ENCODE results near the gene ZFAND2A.
"Not testable (repeated sequence)": the region's sequence is repeated elsewhere in the genome, so short reads cannot be mapped to it uniquely, and the experiment has no call there.

The ZFAND2A gene

GRCh38 chr7:1150400-1151002, 9.5 kb downstream of the ZFAND2A start:
- no peak for DNase-seq

- DNase-seq: no peak
These were observed 10.6 kb downstream of the ZFAND2A start for GRCh38 chr7:1149351-1149794.

GRCh38 chr7:1147873-1148272, 12.1 kb downstream of the ZFAND2A start:
- not testable (repeated sequence) for DNase-seq

- no peak for DNase-seq
These were observed 15.7 kb downstream of the ZFAND2A start for GRCh38 chr7:1144269-1144771.

DNA sequence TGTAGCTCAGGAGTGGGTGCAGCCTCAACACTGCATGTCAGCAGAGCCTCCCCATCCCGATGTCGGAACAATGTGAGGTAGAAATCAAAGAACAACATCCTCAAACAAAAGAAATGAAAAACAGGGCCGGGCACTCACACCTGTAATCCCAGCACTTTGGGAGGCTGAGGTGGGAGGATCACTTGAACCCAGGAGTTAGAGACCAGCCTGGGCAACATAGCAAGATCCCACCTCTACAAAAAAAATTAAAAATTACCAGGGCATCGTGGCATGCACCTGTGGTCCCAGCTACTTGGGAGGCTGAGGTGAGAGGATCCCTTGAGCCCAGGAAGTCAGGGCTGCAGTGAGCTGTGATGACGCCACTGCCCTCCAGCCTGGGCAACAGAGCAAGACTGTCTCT, 17.0 kb downstream of the ZFAND2A start:
- not testable (repeated sequence) for DNase-seq

GRCh38 chr7:1142051-1142635, 17.9 kb downstream of the ZFAND2A start:
- DNase-seq: no peak

DNA sequence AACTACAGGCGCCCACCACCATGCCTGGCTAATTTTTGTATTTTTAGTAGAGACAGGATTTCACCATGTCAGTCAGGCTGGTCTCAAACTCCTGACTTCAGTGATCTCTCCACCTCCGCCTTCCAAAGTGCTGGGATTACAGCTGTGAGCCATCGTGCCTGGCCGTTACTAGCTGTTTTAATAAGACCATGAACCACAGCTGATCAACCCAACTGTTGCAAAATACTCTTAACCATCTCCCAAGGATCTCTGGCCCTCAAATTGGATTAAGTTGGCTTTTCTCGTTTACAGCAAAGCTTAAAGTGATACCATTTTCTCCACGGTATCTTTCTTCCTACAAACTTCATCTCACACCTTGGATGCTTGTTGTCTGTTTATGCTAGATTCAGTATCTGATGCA, 18.3 kb downstream of the ZFAND2A start:
- DNase-seq: no peak

DNA sequence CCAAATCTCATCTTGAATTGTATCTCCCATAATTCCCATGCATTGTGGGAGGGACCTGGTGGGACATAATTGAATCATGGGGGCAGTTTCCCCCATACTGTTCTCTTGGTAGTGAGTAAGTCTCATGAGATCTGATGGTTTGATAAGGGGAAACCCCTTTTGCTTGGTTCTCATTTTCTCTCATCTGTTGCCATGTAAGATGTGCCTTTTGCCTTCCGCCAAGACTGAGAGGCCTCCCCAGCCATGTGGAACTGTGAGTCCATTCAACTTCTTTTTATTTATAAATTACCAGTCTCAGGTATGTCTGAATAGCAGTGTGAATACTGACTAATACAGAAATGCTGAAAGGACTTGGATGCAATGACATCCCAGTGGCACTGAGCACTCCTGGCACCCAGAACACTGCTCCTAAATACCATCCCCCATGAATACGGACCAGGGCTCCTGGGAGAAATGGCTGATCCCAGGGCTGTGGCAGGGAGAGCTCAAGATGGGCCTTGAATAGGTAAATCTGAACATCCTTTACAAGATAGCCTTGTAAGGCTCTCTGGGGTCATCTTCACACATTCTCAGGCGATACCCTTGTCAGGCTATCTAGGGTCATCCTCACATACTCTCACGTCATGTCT, 19.4 kb downstream of the ZFAND2A start:
- DNase-seq: no peak

- DNase-seq: peak; percentile 56
These were observed 22.4 kb downstream of the ZFAND2A start for GRCh38 chr7:1137517-1138167.

DNA sequence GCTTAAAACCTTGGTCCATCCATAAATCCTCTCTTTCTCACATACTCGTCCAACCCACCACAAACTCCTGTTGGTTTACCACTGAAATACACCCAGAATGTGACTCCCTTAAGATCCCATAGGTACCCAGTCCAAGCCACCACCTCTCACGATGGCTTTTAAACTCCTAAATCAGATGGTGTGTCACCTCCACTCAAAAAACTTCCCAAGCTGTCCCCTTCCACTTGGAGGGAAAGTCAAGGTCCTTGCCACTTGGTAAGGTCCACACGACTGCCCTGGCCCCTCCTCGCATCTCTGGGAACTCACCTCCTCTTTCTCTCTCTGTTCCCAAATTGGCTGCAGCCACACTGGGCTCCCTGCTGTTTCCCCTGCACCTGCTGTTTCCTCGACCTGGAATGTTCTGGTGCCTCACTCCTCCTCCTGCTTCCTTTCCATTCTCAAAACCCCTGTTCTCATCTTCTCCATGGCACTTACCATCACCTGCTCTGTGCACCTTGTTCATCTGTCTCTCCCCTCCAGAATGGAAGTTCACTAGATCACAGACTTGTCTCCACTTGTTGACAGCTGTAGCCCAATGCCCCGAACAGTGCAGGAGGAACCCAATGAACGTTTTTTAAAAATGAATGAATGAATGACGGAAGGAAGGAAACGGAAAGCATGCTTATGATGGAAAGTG, 23.0 kb downstream of the ZFAND2A start:
- DNase-seq: no peak

DNA sequence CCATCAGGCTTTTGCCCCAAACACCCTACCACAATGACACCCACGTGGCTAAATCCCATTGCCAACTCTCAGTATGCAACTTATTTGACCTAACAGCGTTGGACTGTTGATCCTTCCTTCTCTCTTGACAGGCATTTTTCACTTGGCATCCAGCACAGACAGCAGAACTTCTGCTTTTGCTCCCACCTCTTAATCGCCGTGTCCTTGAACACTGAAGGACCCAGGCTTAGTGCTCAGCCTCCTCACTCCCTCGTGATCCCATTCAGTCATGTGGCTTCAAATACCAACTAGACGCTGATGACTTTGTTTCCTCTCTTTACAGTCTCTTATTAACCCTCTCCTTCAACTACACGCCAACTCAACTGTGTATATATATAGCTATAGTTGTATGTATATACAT, 25.0 kb downstream of the ZFAND2A start:
- DNase-seq: no peak

DNA sequence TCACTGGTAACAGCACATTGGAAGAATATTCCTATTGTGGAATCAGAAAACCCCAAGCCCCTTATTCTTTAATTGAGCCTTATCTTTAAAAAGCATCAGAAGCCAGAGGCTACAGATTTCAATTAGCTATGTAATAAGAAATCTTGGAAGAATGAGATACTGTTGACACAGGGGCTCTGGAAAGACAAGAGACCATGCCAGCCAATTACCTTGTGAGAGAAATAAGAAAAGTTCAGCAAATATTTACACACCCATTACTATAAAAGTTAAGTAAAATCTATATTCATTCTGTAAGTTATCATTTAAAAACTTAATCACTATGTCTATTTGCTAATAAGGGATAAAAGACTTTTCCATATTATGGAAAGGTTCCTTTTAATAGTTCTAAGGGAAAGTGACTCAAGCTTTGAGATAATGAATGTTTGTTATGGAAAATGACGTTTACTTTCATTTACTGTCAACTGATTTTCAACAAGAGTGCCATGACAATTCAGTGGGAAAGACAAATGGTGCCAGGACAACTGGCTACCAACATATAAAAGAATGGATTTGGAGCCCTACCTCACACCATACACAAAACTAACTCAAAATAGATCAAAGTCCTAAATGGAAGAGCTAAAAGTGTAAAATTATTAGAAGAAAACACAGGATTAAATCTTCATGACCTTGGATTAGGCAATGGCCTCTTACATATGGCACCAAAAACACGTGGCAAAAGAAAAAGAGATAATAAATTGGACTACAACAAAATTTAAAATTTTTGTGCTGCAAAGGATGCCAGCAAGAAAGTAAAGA, 28.3 kb downstream of the ZFAND2A start:
- no peak for DNase-seq

DNA sequence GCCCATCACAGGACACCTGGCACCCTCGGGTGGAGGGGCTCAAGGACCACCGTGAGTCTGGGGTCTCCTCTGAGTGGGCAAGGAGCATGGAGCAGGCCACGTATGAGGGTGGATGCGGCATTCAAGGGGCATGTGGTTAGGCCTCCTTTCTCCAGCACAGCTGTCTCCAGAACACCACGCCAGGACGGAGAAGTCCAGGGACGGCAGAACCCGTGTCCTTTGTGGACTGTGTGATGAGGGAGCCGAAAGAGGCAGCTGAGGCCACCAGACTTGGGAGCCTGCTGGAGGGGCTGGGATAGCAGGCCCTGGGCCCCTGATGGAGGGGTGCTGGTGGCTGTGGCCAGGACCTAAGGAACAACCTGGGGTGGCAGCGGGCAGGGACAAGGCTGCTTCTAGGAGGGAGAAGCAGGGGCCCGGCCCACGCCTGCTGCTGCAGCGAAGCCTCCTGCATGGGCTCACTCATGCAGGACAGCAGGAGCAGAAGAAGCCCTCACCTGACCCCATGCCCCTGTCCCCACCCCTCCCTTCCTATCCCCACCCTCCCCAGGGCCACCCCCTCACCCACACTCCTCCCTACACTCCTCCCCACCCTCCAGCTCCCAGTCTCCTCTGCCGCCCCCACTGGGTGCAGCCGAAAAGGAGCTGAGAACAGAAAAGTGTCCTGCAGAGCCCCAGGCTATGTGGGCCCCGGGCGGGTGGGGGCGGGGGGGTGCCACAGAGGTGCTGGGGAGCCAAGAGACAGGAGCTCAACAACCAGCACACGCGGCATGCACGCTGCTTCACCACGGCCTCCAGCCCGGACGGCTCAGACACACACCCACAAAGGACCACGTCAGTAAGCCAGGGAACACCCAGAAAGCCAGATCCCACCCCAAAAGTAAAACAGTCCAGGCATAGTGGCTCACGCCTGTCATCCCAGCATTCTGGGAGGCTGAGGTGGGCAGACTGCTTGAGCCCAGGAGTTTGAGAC, 29.7 kb downstream of the ZFAND2A start:
- DNase-seq: no peak

- no peak for DNase-seq
These were observed 30.6 kb downstream of the ZFAND2A start for GRCh38 chr7:1129431-1129830.

GRCh38 chr7:1127001-1127400, 33.0 kb downstream of the ZFAND2A start:
- DNase-seq: no peak

GRCh38 chr7:1125603-1125969, 34.4 kb downstream of the ZFAND2A start:
- DNase-seq: no peak

GRCh38 chr7:1124816-1125602, 35.0 kb downstream of the ZFAND2A start:
- DNase-seq: no peak

GRCh38 chr7:1124164-1124563, 35.8 kb downstream of the ZFAND2A start:
- no peak for DNase-seq

GRCh38 chr7:1123715-1124114, 36.3 kb downstream of the ZFAND2A start:
- no peak for DNase-seq

- no peak for DNase-seq
These were observed 37.0 kb downstream of the ZFAND2A start for GRCh38 chr7:1122832-1123501.

Data from NCI-H1048 (cell line).